ENCODE data around the gene PTPRN2.
"Not testable (repeated sequence)": the region's sequence is repeated elsewhere in the genome, so short reads cannot be mapped to it uniquely, and the experiment has no call there.

PTPRN2 gene

DNA sequence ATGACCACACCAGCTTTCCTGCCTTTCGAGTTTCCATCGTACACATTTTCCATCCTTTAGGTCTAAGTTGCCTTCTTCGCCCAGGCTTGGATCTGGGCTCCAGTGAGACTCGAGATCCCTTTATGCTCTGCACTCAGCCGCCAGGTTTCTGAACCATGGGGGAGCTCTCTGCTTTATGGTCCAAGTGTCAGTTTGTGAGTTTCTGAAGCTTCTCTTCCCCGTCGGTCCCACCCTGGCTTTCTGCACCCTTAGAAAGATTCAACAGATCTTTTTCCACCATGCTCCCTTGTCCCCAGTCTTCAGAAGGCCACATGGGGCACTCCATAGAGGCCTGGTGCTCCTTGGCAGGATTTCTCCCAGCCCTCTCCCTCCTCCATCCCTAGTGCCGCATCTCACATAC lies 402.0 kb downstream of the PTPRN2 start:
- no peak for DNase-seq (ENCODE audit: low read depth in 3 of 3)

DNA sequence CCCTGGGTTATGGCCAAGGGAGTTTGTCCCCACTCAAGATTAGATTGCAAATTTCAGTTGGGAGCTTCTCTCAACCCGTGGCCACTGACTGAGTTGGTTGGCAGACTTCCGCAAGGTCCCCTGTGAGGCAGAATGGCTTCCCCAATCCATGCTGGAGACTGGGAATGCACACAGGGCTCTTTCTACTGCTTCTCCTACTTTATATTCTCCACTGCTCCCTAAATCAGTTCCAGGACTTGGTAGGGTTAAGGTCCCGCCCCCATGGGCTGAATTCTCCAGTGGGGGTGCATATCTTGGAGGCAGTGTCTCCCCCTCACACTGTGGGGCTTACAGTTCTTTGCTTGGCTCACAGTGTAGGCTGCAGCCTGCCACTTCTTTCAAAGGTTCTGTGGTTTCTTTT lies 404.2 kb downstream of the PTPRN2 start:
- DNase-seq (ENCODE audit: low read depth in 3 of 3), result no peak

DNA sequence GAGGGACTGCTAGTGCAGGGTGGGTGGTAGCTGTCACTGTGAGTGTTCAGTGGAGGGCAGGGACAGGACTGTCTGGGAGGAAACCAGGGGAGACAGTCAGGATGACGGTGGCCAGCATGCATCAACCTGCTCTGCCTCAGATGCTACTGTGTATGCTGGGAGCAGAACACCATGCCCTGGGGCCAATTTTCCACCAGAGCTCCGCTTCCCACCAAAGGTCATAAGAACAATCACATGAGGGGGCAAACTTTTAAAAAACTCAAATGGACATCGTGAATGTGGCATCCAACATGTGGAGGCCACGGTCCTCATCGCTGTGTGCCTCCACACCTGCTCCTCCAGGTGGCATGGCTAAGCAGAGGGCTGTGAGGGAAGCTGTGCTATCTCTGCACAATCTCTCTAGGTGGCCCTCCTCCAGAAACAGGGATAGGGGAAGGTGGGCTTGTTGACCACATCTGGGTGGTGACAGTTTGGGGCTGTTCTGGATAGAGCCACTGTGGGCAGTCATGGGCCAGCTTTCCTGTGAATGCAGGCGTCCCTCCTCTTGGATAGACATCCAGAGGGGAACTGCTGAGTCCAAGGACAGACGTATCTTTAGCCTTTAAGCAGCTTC lies 411.0 kb downstream of the PTPRN2 start:
- no peak for DNase-seq (ENCODE audit: low read depth in 3 of 3)

DNA sequence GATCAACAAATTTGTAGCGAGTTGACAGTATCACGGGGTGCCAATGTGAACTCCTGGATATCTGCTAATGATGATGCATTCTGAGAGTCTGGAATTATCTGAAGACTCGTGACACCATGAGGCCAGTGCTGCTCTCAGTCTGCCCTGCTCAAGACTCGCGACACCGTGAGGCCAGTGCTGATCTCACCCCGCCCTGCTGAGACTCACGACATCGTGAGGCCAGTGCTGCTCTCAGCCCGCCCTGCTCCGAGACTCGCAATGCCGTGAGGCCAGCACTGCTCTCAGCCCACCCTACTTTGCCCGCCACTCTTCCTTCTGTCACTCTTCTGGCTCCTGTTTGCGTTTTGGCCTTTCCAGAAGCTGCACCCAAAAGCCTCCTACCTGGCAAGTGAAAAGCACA lies 411.8 kb downstream of the PTPRN2 start:
- no peak for DNase-seq (ENCODE audit: low read depth in 3 of 3)

DNA sequence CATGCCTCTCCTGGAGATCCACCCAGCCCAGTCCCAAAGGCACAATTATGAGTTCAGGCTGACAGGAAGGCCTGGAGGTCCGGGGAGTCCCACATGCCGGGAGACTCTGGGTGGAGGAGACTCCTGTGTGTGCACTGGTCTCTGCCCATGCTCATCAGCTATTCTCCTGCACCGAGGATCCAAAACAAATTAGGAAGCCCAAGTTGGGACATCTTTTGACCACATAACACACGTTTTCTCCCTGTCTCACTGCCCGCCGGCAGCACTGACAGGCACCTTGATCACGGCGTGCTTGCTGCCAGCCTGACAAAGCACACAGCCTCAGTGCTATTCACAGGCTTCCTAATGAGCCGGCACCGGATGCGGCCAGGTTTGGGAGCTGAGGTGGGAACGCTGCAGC lies 412.7 kb downstream of the PTPRN2 start:
- DNase-seq (ENCODE audit: low read depth in 3 of 3), result no peak

DNA sequence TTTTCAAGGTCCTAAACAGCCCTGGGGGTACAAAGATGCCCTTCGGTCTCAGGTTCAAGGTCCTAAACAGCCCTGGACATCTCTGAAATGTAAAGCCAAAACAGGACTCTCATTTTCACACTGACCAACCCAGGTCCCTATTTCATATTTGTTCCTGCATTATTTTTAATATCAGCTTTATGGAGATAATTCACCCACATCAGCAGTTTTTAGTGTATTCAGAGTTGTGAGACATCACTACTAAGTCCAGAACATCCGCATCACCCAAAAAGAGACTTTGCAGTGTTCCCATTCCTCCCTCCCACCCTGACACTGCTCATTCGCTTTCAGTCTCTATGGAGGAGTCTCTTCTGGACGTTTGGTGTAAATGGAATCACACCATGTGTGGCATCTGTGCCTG lies 420.2 kb downstream of the PTPRN2 start:
- no peak for DNase-seq (ENCODE audit: low read depth in 3 of 3)

DNA sequence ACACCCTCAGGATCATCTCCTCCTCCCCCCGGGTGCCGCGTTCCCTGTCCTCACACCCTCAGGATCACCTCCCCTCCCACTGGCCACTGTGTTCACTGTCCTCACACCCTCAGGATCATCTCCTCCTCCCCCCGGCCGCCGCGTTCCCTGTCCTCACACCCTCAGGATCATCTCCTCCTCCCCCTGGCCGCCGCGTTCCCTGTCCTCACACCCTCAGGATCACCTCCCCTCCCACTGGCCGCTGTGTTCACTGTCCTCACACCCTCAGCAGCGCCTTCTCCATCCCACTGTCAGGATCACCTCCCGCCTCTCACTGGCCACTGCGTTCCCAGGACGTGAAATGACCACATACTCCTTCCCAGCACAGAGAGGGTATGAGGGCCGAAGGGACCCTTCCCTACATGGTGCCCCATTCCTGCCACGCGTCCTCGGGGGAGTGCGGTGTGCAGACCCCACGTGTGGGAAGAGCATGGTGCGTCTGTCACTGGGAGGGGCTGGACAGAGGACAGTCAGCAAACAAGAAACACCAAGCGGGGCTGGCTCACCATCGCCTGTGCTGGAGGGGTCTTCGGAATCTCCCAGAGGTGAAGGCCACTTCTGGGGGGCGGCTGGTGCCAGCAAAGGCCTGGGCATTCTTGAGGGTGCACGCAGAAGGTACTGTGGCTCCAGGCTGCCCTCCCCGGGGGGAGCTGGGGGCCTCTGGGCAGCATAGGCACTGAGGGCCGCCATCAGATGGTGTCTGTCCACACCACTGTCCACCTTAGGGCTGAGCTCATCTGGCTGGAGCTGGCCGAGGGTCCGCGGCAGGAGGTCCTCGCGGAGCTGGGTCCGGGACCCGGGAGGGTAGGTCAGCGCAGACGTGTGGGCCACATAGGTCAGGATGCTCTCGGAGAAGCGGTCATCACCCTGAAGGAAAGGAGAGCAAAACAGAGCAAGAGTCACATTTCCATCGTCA lies 421.0 kb downstream of the PTPRN2 start:
- no peak for DNase-seq (ENCODE audit: low read depth in 3 of 3)

DNA sequence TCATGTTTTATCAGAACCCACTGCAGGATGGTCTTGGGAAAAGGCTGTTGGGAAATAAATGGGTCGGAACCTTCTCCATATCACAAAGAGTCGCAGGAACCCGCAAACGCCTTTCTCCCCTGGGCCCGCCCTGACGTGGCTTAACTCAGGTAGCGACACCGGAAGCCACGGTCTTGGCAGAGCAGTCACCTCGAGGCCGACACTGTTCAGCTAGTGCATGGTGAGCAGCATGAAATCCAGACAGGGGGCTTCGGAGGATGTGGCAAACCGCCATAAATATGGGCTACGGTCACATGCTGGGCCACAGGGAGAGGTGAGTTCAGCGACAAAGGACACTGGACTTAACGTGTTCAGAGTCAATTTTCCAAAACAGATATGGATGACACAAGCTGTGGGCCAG lies 421.9 kb downstream of the PTPRN2 start:
- no peak for DNase-seq (ENCODE audit: low read depth in 3 of 3)

DNA sequence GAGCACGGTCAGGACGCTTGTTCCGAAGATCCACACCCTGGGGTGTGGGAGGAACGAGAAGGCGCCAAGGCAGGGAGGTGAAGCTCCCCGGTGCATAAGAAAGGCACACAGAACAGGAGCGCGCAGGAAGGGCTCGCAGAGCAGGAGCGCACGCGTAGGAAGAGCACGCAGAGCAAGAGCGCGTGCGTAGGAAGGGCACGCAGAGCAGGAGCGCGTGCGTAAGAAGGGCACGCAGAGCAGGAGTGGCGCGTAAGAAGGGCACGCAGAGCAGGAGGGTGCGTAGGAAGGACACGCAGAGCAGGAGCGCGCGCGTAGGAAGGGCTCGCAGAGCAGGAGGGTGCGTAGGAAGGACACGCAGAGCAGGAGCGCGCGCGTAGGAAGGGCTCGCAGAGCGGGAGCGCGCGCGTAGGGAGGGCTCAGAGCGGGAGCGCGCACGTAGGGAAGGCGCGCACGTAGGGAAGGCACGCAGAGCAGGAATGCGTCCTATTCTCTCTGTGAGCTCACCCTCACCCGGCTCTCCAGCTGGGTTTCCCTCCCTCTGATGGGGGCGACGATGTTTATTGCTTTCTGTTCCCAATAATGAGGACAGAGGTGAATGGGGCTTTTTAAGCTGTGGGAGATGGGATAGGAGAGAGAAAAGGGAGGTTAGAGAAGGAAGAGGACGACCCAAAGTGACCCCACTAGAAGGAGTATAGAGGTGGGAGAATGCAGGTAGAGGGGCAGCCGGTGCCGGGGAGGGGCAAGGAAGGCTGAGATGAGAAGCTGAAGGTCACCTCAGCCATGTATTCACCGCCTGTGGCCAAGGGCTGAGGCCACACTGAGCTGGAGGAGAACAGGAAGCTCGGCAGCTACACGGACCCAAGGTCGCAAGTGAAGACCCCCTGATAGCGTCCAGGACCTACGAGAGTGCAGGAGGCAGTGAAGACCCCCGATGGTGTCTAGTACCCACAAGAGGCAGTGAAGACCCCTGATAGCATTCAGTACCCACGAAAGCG lies 423.2 kb downstream of the PTPRN2 start:
- no peak for DNase-seq (ENCODE audit: low read depth in 3 of 3)

DNA sequence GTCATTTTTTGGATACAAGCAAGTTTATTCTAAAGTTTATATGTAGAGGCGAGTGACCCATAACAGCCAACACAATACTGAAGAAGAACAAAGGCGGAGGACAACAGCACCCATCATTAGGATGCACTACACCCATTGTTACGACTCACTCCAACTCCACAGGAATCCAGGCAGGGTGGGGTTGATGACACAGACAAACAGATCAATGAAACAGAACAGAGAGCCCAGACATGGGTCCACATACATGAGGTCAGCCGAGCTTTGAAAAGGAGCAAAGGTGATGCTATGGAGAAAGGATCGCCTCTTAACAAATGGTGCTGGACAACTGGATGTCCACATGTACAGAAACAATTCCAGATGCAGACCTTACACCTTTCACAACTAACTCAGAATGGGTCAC lies 426.4 kb downstream of the PTPRN2 start:
- no peak for DNase-seq (ENCODE audit: low read depth in 3 of 3)

DNA sequence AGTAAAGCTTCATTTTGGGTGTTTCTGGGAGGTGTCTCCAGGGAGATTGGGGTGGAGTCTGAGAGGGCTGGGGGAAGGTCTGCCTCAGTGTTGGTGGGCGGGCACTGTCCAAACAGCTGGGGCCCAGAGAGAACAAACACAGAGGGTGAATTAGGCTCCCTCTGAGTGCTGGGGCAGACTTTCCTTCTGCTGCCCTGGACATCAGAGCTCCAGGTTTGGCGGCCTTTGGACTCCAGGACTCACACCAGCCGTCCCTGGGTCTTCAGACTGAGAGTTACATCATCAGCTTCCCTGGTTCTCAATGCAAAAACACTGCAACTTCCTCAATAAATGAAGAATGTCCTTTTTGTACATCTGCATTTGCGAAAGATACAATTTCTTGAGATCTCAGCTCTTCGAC lies 427.4 kb downstream of the PTPRN2 start:
- DNase-seq (ENCODE audit: low read depth in 3 of 3), result no peak

DNA sequence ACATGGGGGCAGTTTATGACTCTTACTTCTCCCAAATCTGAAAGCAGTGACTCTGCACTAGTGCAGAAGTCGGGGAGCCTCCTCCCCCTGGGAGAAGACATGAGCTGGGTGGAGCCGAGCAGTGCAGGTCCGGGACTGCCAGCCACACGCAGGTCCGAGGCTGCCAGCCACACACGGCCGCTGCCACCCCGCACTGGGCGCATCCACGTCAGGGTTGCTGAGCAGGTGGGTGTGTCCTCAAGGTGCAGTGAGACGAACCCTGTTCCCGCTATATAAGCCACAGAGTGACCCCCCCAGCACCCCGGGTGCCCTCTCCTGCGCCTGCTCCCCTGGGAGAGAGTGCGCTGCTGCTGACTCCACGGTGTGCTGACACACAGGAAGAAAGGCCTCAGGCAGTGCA lies 430.2 kb downstream of the PTPRN2 start:
- DNase-seq (ENCODE audit: low read depth in 3 of 3), result no peak

DNA sequence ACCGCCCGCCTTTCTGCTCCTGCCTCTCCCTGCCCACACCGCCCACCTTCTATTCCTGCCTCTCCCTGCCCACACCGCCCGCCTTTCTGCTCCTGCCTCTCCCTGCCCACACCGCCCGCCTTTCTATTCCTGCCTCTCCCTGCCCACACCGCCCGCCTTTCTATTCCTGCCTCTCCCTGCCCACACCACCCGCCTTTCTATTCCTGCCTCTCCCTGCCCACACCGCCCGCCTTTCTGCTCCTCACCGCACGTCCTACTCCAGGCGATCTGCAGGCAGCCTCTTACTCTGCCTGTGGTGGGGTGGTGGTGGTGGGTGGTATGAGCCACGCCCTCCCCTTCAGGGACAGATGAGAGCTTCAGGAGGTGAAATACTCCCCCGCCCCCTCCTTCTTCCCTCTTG lies 436.4 kb downstream of the PTPRN2 start:
- not testable (repeated sequence) for DNase-seq (ENCODE audit: low read depth in 3 of 3)

DNA sequence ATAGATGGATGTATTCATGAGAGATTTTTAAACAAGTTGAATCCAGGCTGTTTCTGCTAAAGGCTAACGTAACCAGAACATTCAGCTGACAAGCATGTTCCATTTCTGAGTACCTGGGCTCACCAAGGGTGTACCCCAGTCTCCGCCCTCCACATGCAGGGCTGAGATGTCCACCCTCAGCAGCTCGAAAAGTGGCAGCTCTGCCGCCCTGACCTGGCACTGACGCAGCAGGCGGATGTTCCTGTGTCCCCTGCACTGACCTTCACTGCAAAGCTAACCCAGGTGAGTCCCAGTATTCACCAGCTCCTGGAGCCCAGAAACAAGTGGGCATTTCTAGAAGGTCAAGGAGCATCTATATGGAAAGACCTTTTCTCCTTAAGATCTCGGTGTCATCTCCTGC lies 437.4 kb downstream of the PTPRN2 start:
- DNase-seq (ENCODE audit: low read depth in 3 of 3), result no peak

DNA sequence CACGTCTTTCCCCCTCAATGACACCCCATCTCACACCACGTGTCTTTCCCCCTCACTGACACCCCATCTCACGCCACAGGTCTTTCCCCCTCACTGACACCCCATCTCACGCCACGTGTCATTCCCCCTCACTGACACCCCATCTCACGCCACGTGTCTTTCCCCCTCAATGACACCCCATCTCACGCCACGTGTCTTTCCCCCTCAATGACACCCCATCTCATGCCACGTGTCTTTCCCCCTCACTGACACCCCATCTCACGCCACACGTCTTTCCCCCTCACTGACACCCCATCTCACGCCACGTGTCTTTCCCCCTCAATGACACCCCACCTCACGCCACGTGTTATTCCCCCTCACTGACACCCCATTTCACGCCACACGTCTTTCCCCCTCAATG lies 440.2 kb downstream of the PTPRN2 start:
- DNase-seq (ENCODE audit: low read depth in 3 of 3), result not testable (repeated sequence)

DNA sequence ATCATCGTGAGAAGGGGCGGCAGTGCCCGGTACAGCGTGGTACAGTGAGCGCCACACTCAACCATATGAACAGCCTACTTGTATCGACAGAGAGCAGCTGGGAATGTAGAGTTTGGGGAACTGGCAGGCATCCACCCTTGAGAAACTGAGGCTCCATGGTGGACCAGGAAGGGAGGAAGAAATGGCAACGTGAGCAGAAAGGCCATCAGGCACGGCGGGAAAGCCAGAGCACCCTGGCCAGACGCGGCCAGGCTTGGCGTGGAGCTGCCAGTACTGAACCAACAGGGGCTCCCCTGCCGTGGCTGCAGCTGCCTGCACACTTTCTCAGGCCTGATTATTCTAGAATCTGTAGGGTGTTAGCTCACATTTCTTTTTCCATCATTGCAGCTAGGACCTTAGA lies 442.3 kb downstream of the PTPRN2 start:
- no peak for DNase-seq (ENCODE audit: low read depth in 3 of 3)

DNA sequence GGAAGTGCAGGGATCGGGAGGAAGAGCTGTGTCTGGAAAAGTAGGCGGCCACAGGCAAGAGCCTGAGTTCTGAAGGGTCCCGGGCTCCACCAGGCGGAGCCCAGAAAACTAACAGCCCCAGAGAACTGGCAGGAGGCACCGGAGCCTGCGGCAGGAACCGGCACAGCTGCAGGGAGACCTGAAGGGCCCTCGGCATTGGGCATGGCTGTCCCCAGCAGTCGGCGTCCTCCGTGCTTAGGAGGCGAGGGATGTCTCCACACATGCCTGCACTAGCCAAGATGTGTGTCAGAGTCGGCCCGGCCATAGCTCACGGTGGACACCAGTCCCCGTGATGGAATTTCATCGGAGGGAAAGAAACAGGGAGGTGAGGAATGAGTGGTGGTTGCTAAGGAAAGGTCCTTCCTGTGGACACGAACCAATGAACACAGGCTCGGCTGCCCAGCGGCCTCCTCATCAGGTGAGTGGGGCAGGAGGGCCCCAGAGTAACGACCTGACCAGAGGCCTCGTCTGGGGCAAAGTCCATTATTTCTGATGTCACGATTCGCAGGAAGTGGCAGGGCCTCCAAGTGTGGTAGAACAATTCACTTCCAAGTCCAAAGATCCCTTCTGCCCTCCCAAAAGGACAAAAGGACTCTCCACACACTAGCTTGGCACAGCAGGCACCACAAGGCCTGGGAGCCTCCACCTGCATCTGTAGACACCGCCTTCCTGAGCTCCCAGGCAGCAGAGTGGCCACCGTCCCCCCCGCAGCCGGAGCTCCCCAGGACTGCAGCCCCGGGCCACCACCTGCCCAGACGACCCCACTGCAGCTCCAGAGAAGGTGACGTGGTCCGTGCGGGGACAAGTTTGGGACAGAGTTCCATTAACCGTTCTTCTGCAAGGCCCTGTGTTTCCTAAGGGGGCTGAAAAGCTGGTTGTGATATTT lies 444.2 kb downstream of the PTPRN2 start:
- no peak for DNase-seq (ENCODE audit: low read depth in 3 of 3)

DNA sequence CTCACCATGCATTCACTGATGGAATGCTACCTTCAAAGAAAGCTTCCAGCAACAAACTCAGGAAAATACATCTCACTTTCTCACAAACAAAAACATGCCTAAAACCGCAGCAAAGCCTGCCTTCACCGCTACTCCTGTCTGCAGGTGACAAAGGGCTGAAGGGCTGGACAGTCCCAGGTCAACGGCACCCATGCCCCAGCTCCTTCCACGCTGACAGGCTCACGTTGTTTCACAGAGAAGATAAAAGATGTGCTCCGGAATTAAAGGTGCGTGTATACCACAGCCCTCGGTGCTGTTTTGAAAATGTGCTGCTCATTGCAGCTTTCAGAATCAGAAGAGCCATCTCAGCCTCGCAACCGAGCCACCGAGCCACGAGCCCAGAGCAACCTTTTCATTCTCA lies 445.0 kb downstream of the PTPRN2 start:
- DNase-seq (ENCODE audit: low read depth in 3 of 3), result no peak

DNA sequence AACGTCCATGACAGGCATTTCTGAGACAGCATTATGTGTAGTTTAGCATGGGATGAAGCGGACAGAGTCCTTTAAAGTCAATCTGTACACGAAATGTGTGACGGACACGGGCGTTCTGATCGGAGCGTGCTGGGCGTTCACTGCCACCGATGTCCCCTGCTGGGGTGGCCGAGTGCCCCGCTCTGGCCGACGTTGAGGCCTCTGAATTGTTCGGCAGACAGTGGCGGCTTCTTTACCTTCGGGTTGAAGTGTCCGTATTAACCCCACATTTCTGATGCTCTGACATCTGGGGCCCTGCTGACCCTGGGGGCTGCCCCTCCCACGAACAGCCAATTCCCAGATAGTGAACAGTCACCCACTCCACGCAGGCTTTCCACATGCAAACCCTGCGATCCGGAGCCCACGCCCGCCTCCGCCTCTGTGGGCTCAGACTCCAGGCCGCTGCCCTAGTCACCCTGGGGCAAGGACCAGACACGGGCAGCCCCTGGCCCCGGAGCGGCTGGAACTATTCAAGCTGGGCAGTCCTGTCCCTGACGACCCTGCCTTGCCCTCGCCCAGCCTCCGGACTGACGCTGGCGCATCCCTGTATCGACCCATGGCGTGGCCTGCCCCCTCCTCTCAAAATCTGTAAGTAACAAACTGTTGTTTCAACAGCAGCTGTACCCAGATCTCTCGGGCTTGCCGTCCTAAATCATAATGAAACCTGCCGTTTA lies 445.7 kb downstream of the PTPRN2 start:
- DNase-seq (ENCODE audit: low read depth in 3 of 3), result no peak

DNA sequence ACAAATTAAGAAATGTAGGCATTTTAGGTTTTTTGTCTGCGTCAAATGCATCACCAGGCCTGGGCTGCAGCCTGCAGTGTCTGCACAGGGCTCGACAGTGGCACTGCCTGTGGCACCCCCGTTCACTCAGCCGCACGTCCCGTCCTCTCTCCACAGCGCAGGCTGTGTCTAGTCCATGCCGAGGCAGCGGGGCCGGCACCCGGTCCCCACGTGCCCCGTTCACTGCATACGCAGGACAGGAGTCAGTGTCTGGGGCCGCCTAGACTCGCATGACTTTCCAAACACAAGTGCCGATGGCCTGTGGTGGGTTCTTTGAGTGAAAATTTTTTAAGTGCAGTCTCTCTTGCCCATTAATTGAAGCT lies 446.4 kb downstream of the PTPRN2 start:
- no peak for DNase-seq (ENCODE audit: low read depth in 3 of 3)
